Adrenal gland (tissue), 12 donors: Measurements from ENCODE around the gene SUSD1. TPM values are rescaled to one million over a fixed set of nuclear protein-coding genes. Genes with fewer than 3 reads are reported as not detected.
"Not testable (repeated sequence)": the region's sequence is repeated elsewhere in the genome, so short reads cannot be mapped to it uniquely, and the experiment has no call there.

Experiments
- DNase-seq, 7 donors: peaks; one replicate each; pipeline ENCODE4 v3.0.0-alpha.2; 2019 to 2020
- H3K27ac ChIP-seq, 5 donors: fragments of 200-600 bp; sonication (generic) in 4 of 5; 1 replicate in 3 of 5; 2 replicates in 2 of 5; pipeline versions ENCODE4 v1.5.1 to v1.8.0; 2016 to 2020; ENCODE audit warnings: mild to moderate bottlenecking in 1 of 5
- H3K27me3 ChIP-seq: fragments of 200-600 bp; 2 replicates; pipeline ENCODE4 v1.8.0; 2021
- H3K36me3 ChIP-seq, 2 donors: fragments of 200-600 bp; replicated peaks in 1 of 2; 1 replicate in 1 of 2; 2 replicates in 1 of 2; pipeline versions ENCODE4 v1.5.1 to v1.8.0; 2018 to 2022
- H3K4me1 ChIP-seq, 2 donors: fragments of 200-600 bp; replicated peaks in 1 of 2; 1 replicate in 1 of 2; 2 replicates in 1 of 2; pipeline versions ENCODE4 v1.5.1 to v1.8.0; 2018 to 2021
- H3K4me3 ChIP-seq, 4 donors: fragments of 200-600 bp; sonication (generic) in 3 of 4; one replicate each; pipeline ENCODE4 v1.5.1; 2016 to 2018
- H3K9me3 ChIP-seq, 3 donors: fragments of 200-600 bp; sonication (generic) in 1 of 3; replicated peaks in 1 of 3; 1 replicate in 2 of 3; 2 replicates in 1 of 3; pipeline versions ENCODE4 v1.5.1 to v1.8.0; 2016 to 2021
- POLR2A ChIP-seq, 2 donors: fragments of 450-650 bp; IDR thresholded peaks; one replicate each; pipeline ENCODE4 v1.6.1; 2017; ENCODE audit warnings: antibody characterized with exemption in 2 of 2, mild to moderate bottlenecking in 2 of 2, moderate library complexity in 1 of 2
- WGBS, 4 donors: extraction: QIAGEN DNeasy Blood & Tissue Kit in 2 of 4; methylation state at CpG; one replicate each; pipeline versions ENCODE4 v1.1.5 to v1.1.7; 2013 to 2017; 5-methylcytosine and 5-hydroxymethylcytosine counted together
- intact Hi-C, 2 donors: fragments of 100-400 bp; cut with DNase I; formaldehyde crosslinking; loops; one replicate each; pipeline versions ENCODE4 v1.14.1 to v1.15.0; 2022 to 2023
- polyA plus RNA-seq, 3 donors: library from polyadenylated mRNA; stranded (reverse); fragments of 200-250 nt in 2 of 3; fragments of 350-450 nt in 1 of 3; fragmentation: Illumina TruSeq in 1 of 3; extraction: RNeasy Lipid Tissue Mini Kit (QIAGEN cat#74804) in 1 of 3; gene quantifications; one replicate each; pipeline ENCODE4 v1.2.3, GENCODE V29; 2013 to 2014
- total RNA-seq, 9 donors: library from RNA; depleted of rRNA in 4 of 9; stranded (reverse); fragments of >200 nt in 4 of 9; fragments of 120-200 nt in 1 of 9; fragmentation: NEBNext Ultra II Directional in 1 of 9; extraction: Animal tissue kit (Norgen Biotek cat#: 25700) in 1 of 9; gene quantifications; one replicate each; pipeline versions ENCODE4 v1.1.0 to v1.2.4, GENCODE V29; 2013 to 2023
- TF ChIP-seq, protein P1 (sequence below), 6 experiments: fragments of 450-650 bp in 4 of 6; fragments of 200-600 bp in 2 of 6; sonication (generic) in 1 of 6; IDR thresholded peaks; 1 replicate in 5 of 6; 2 replicates in 1 of 6; pipeline versions ENCODE4 v1.5.1 to v1.8.0; 2016 to 2021; ENCODE audit warnings: antibody characterized with exemption in 6 of 6, mild to moderate bottlenecking in 2 of 6, moderate library complexity in 1 of 6
- donor health status: healthy with polysubstance abuse.
- donor health status: Bipolar disorder and iron deficiency.
- donor health status: DM: yes; HTN: yes; CAD: no.
- donor health status: DM: no; HTN: no; CAD: no.
- donor health status: DM: no; HTN: no; CAD: no.
- donor health status: DM: yes; HTN: yes; CAD: no.

SUSD1 gene
- total and polyA plus RNA-seq, 12 donors = 4.7 to 37.0 (median 20.8) TPM

DNA sequence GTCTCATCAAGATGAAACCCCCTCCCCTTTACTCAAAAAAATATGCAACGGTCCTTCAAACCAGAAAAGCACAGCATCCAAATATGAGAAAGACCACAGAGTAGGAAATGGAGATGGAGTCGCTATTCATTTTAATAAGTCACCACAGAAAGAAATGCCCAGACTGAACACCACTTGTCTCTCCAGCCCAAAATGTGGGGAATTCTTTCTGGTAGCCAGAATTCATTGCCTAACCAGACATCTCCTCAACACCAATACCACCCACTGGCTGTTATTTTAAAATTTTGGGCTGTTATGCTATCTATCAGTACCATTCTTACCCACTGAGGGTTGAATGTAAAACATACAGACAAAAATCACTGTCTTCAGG lies 100.1 kb downstream of the SUSD1 start:
- Histone ChIP-seq H3K27me3 (no peaks in the 10 kb centered on the region), H3K4me3 (no peak overlapping the region), H3K4me1 (peaks cover 10 to 27% of the 10 kb centered on the region in 2 donors), H3K9me3 (no peaks in the 10 kb centered on the region), H3K36me3 (no peaks in the 10 kb centered on the region), H3K27ac (peak overlapping the region in 3 of 5 donors; percentile 43 to 85 (median 53))
- no peak for TF ChIP-seq POLR2A (IDR thresholded peaks at IDR 0.05)
- TF ChIP-seq, protein P1, sequence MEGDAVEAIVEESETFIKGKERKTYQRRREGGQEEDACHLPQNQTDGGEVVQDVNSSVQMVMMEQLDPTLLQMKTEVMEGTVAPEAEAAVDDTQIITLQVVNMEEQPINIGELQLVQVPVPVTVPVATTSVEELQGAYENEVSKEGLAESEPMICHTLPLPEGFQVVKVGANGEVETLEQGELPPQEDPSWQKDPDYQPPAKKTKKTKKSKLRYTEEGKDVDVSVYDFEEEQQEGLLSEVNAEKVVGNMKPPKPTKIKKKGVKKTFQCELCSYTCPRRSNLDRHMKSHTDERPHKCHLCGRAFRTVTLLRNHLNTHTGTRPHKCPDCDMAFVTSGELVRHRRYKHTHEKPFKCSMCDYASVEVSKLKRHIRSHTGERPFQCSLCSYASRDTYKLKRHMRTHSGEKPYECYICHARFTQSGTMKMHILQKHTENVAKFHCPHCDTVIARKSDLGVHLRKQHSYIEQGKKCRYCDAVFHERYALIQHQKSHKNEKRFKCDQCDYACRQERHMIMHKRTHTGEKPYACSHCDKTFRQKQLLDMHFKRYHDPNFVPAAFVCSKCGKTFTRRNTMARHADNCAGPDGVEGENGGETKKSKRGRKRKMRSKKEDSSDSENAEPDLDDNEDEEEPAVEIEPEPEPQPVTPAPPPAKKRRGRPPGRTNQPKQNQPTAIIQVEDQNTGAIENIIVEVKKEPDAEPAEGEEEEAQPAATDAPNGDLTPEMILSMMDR (IDR thresholded peaks at IDR 0.05) = peak in 2 of 6 experiments; percentile 1 to 23
- DNase-seq = no peak
- WGBS, 4 donors = 15 to 25% (median 21%) methylated on average over 2 of the region's 2 CpGs
- intact Hi-C loops = loop anchor here (2.0 to 10.0 kb wide), 4 partner anchors 170 to 320 kb away; no protein-coding TSS in a partner anchor

DNA sequence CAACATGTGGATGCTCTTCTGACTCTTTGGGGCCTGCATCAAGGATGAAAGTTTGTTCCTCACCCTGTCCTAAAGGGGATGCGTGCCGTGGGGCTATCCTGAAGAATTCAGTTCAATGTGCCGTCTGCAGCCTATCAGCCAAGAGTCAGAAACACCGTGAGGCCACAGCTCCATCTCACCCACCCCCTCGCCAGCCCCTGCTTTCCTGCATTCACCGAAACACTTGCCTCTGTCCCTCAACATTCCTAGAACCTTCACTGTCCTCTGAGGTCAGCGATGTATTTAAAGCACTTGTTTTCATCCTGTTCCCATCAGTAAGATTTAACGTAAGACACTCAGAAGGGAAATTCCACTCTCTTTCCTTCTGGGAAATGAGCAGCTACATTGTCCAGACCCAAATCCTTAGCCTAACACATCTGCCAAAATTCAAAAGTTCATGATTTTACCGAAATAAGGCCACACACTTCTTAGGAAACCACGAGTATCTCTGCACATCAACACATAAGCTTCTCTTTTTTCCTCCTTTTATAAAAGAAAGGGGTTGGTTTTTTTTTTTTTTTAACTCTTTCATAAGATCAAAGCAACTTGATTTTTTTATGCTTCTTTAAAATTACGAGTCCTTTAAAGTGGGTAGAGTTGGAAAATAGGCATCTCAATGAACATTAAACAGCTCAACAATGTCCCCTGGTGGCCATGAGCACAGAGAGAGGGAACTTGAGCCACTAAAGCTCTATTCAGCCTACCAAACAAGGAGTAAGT lies 100.7 kb downstream of the SUSD1 start:
- Histone ChIP-seq H3K36me3 (no peaks in the 10 kb centered on the region), H3K4me3 (no peak overlapping the region), H3K4me1 (peaks cover 10 to 29% of the 10 kb centered on the region in 2 donors), H3K27me3 (no peaks in the 10 kb centered on the region), H3K27ac (peak overlapping the region in 3 of 5 donors; percentile 43 to 85 (median 70)), H3K9me3 (no peaks in the 10 kb centered on the region)
- no peak for TF ChIP-seq POLR2A (IDR thresholded peaks at IDR 0.05)
- TF ChIP-seq, protein P1 (IDR thresholded peaks at IDR 0.05) = peak; percentile 60 to 99 (median 96)
- intact Hi-C loops = loop anchor here (2.0 to 10.0 kb wide), 4 partner anchors 170 to 320 kb away; no protein-coding TSS in a partner anchor
- DNase-seq = peak; percentile 57 to 85 (median 74)
- WGBS, 4 donors = 43 to 50% (median 49%) methylated on average over 11 of the region's 11 CpGs

DNA sequence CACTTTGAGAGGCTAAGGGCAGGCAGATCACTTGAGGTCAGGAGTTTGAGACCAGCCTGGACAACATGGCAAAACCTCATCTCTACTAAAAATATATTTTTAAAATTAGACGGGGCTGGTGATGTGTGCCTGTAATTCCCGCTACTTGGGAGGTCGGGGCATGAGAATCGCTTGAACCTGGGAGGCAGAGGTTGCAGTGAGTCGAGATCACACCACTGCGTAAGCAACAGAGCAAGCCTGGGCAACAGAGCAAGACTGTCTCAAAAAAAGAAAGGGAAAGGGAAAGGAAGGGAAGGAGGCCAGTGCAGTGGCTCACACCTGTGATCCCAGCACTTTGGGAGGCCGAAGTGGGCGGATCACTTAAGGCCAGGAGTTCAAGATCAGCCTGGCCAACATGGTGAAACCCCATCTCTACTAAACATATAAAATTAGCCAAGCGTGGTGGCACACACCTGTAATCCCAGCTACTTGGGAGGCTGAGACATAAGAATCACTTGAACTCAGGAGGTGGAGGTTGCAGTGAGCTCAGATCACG lies 101.4 kb downstream of the SUSD1 start:
- intact Hi-C loops = loop anchor here (2.0 to 10.0 kb wide), 3 partner anchors 169 to 319 kb away; no protein-coding TSS in a partner anchor
- DNase-seq, H3K27me3 ChIP-seq, H3K4me3 ChIP-seq, H3K9me3 ChIP-seq, H3K36me3 ChIP-seq: not testable (repeated sequence)
- 90 to 93% (median 91%) methylated on average over 10 of the region's 10 CpGs for WGBS, 4 donors
- Histone ChIP-seq H3K4me1 (peaks cover 10 to 29% of the 10 kb centered on the region in 2 donors), H3K27ac (peak overlapping the region in 2 of 5 donors; percentile 70 to 85)

DNA sequence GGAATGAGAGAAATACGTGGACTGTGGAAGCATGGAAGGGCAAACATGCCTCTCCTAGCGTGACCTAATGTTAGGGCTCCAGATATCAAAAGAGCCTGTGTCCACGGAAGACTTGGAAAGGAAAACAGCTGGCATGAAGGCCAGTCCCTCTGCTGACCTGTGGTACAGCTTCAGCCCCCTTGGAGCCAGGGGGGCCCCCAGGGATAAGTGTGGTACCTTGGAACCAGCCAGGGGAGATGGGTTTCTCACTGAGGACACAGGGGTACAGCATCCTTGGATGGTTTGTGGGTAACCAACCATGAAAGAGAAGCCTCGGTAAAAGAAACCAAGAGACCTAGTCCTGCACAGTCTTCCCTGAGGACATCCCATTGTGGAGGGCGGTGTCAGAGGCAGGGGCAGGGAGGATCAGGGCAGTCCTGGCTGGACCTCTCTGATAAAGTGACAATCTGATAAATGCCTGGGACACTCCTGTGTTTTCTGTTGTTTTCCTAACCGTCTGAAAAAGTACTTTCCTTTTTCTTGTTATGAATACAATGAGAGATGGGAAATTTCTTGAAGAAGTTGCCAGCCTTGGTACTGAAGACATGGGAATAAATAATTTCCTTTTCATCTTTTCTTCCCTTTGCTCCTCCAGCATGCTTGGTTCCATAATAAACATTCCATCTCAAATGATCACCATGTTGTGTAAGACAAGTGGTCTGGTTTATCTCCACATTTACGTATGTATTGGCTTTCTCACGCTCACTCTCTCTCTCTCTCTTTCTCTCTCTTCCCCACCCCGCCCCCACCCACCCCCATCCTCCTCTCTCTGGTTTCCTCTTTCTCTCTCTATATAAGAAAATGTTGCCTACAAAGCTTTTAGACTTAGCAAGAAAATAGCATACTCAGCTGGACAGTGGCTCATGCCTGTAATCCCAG lies 102.1 kb downstream of the SUSD1 start:
- Histone ChIP-seq H3K4me3 (no peak overlapping the region), H3K27me3 (no peaks in the 10 kb centered on the region), H3K27ac (peak overlapping the region in 2 of 5 donors; percentile 70 to 85), H3K36me3 (no peaks in the 10 kb centered on the region), H3K9me3 (no peaks in the 10 kb centered on the region), H3K4me1 (peaks cover 10 to 29% of the 10 kb centered on the region in 2 donors)
- DNase-seq = no peak
- TF ChIP-seq POLR2A (IDR thresholded peaks at IDR 0.05) = no peak
- TF ChIP-seq, protein P1 (IDR thresholded peaks at IDR 0.05) = no peak
- WGBS, 4 donors = 71 to 78% (median 76%) methylated on average over 9 of the region's 9 CpGs
- intact Hi-C loops = loop anchor here (10.0 kb wide), 2 partner anchors 168 to 318 kb away; no protein-coding TSS in a partner anchor
